Measurements from ENCODE around the gene PPM1E.

DNA sequence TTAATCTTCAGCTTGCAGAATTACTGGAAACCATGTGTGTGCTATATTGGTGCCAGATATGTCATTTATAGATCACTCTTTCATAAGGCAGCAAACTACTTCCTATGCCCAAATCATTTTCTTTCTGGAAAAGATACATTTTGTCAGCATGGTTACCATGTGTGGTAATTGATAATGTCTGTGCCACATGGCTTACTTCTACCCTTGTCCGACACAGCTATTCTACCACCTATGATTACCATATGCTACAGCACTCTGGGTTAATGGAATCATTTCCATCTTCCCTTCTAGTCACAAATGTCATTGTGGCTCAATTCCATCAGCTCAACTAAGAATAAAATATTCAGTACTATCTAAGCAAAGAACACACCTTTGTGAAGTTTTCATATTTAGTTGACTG is 8.0 kb upstream of the PPM1E start:
- no peak for TF ChIP-seq POLR2AphosphoS5 (IDR thresholded peaks at IDR 0.05; ENCODE audit: low read depth, low read length)
- no peak for TF ChIP-seq CTCF (IDR thresholded peaks at IDR 0.05)
- TF ChIP-seq, protein P1, sequence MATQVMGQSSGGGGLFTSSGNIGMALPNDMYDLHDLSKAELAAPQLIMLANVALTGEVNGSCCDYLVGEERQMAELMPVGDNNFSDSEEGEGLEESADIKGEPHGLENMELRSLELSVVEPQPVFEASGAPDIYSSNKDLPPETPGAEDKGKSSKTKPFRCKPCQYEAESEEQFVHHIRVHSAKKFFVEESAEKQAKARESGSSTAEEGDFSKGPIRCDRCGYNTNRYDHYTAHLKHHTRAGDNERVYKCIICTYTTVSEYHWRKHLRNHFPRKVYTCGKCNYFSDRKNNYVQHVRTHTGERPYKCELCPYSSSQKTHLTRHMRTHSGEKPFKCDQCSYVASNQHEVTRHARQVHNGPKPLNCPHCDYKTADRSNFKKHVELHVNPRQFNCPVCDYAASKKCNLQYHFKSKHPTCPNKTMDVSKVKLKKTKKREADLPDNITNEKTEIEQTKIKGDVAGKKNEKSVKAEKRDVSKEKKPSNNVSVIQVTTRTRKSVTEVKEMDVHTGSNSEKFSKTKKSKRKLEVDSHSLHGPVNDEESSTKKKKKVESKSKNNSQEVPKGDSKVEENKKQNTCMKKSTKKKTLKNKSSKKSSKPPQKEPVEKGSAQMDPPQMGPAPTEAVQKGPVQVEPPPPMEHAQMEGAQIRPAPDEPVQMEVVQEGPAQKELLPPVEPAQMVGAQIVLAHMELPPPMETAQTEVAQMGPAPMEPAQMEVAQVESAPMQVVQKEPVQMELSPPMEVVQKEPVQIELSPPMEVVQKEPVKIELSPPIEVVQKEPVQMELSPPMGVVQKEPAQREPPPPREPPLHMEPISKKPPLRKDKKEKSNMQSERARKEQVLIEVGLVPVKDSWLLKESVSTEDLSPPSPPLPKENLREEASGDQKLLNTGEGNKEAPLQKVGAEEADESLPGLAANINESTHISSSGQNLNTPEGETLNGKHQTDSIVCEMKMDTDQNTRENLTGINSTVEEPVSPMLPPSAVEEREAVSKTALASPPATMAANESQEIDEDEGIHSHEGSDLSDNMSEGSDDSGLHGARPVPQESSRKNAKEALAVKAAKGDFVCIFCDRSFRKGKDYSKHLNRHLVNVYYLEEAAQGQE (IDR thresholded peaks at IDR 0.05; ENCODE audit: insufficient read depth in 1 of 2, low read depth in 2 of 2, low read length in 1 of 2) = no peak
- no peak for TF ChIP-seq TCF7L2 (IDR thresholded peaks at IDR 0.05; ENCODE audit: low read depth, low read length)
- TF ChIP-seq SIN3A (IDR thresholded peaks at IDR 0.05; ENCODE audit: borderline replicate concordance, insufficient read depth, low read depth, low read length) = no peak
